CD4-positive, alpha-beta T cell treated with Interleukin-6 at 100 ng/mL for 8 hours (primary cell): ENCODE data around the gene CDT1.

Source experiments
- DNase-seq: peaks from one replicate; pipeline ENCODE4 v3.0.0-alpha.2; 2020; ENCODE audit warnings: mixed read lengths, low spot score

Gene CDT1

DNA sequence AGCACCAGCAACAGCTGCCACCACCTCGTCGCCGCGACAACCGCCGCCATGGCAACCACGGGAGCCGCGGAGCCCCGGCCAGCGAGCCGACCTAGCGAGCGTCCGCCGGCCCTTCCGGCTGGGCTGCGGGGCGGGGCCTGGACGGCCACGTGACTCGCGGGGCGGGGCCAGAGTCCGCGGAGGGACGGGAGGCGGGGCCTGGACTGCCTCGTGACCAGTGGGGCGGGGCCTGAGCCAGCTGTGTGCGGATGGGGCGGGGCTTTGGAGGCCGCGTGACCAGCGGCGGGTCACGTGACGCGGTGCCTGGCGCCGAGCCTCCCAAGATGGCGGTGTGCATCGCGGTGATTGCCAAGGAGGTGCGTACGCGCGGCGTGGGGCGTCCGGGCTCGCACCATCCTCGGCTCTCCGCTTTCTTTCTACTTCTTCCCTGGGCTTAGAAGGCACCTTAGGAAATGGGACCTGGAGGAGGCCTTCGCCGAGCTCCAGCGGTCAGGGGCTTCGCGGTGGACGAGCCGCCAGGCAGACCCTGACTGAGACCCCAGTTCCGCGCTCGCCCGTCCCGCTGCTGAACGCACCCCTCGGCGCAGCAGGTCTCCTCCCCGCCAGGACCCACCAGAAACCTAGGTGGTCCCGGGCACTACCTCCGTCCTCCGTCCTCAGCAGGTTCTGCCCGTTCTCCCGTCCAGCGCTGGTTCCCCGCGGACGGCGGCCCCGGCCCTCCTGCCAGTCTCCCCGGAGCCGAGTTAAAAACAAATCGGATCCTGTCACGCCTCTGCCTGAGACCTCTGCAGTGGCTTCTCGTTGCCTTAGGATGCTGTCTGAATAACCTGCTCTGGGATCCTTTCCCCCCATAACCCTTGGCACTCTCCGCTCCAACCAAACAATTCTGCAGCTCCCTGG, 53.5 kb downstream of the CDT1 start, which contains the start of the genes GALNS and TRAPPC2L:
Gene GALNS (minus strand): TSS at position 120 of the 900 bp plus-strand sequence. CDS start 70 bp downstream, at position 50.
Gene TRAPPC2L (plus strand): TSS at position 300 of the 900 bp plus-strand sequence. CDS start 24 bp downstream, at position 324.
- peak; percentile 98 for DNase-seq

DNA sequence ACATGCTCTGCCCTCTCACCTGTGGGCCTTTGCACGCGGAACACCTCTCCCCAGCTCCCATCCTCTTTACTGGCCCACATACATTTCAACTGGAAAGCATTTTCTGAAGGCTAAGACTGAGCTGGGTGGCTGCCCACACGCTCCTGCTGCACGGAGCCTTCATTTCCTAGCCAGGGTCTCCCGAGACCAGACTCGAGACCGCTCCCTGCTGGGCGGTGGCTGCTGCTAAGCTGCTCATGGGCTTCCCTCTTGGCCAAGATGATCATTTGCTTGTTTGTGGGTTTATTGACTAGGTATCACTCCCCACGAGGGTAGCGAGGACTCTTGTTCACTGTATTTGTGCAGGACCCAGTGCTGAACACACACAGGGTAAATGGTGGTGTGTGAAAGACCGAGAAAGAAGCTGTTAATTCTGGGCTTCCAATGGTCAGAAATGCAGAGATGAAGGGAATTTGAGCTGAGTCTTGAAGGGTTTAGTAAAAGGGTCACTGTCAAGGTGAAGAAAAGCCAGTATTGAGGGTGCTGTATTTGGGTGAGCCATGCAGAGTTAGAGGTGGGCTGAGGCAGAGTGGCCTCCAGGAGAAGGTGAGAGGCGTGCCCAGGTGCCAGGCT, 54.2 kb downstream of the CDT1 start:
- DNase-seq = peak; percentile 75
